NOMO-1 treated with dmso at 0.1 percent for 144 hours (cell line): Measurements from ENCODE around the gene DLX4.

Source experiments
- DNase-seq: peaks from one replicate; lab custom pipeline; 2025; ENCODE audit not compliant: unreplicated experiment; lab: John Stamatoyannopoulos, UW

The DLX4 gene

GRCh38 chr17:49946208-49946607, 22.8 kb upstream of the DLX4 start:
- DNase-seq = no peak

GRCh38 chr17:49946964-49947584, 21.9 kb upstream of the DLX4 start:
- no peak for DNase-seq

- no peak for DNase-seq
Measured at GRCh38 chr17:49949634-49950033, 19.4 kb upstream of the DLX4 start.

GRCh38 chr17:49951362-49952082, 17.5 kb upstream of the DLX4 start:
- no peak for DNase-seq

- peak; percentile 43 for DNase-seq
Measured at GRCh38 chr17:49952209-49952911, 16.6 kb upstream of the DLX4 start.

GRCh38 chr17:49952912-49953497, 16.0 kb upstream of the DLX4 start:
- no peak for DNase-seq

DNA sequence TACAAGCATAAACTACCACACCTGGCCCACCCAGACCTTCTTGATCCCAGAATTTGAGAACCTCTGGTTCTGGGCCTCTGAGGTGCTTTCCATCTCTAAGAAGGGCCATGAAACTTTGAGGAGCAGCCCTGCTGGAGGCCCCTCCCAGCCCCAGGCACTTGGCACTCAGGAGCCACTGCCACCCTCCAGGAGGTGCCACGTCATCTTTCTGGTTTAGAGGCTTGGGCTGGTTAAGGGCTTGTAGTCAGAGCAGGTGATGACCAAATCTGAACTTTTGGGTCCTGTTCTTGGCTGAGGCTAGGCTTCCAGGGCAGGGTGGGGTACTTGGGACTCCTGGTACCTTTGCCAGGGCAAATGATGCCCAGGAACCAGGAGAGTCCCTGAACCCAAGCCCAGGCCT, 13.8 kb upstream of the DLX4 start:
- no peak for DNase-seq

DNA sequence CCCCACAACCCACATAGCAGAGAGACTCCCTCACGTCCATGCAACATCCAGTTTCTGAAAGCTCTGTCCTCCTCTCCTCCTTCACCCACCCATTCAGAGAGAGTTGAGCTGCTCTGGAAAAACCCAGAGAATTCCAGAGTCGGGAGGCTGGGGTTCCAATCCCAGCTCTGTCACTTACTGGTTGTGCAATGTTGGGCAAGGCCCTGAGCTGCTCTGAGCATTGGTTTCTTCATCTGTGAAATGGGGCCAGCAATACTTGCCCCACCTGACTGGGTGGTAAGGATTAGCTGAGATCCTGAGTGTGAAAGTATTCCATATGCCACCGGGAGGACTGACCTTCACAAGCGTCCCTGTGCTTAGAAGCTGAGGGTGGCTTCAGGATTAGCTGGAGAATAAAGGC, 12.2 kb upstream of the DLX4 start:
- no peak for DNase-seq

DNA sequence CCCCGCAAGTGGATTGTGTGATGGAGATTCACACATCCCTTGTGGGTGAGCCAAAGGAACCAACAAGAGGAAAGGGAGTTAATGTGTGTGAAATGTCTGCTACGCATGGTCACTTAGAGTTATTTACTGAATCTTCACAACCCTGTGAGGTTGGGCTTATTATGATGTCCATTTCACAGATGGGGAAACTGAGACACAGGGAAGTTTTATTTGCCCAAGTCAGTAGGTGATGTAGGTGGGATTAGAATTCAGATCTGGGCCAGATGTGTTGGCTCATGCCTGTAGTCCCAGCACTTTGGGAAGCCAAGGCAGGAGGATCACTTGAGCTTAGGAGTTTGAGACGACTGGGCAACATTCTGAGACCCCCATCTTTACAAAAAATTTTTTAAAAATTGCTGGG, 11.6 kb upstream of the DLX4 start:
- no peak for DNase-seq

- no peak for DNase-seq
Measured at GRCh38 chr17:49958723-49959122, 10.3 kb upstream of the DLX4 start.

DNA sequence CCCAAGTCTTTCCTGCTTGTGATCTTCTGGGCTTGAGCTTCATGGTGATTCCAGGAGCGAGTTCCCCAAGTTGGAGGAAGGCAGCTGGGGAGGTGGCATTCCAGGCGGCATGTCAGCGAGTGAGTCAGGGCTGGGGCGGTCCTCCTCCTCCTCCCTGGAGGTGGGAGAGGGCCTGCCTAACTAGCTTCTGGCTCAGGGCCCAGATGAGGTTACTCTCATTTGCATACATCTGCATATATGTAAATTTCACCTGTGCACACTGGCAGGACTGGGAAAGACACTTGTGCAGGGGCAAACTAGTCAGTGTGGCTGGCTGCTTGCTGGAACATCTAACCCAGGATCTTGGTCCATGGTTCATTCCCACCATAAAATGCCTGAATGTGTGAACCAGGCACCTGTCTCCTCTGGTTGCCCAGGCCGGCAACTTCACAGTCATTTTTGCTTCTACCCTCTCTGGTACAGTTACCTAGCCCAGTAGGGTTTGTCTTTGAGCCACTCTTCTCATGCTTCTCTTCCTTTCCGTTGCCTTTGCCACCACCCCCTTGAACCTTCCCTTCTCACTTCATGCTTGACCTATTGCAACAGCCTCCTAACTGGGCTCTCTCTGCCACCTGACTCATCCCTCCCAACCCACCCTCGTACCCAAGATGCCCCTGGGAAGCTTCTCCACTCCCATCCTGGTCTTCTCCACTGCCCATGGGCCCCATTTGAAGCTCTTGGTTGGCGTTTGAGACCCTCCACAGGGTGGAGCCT, 9.6 kb upstream of the DLX4 start:
- DNase-seq = no peak

GRCh38 chr17:49962599-49963308, 6.2 kb upstream of the DLX4 start:
- no peak for DNase-seq

- no peak for DNase-seq
Measured at GRCh38 chr17:49963309-49963625, 5.7 kb upstream of the DLX4 start.

GRCh38 chr17:49963626-49964302, 5.2 kb upstream of the DLX4 start:
- DNase-seq = no peak

GRCh38 chr17:49964303-49964768, 4.7 kb upstream of the DLX4 start:
- no peak for DNase-seq

GRCh38 chr17:49964769-49965523, 4.0 kb upstream of the DLX4 start:
- no peak for DNase-seq

DNA sequence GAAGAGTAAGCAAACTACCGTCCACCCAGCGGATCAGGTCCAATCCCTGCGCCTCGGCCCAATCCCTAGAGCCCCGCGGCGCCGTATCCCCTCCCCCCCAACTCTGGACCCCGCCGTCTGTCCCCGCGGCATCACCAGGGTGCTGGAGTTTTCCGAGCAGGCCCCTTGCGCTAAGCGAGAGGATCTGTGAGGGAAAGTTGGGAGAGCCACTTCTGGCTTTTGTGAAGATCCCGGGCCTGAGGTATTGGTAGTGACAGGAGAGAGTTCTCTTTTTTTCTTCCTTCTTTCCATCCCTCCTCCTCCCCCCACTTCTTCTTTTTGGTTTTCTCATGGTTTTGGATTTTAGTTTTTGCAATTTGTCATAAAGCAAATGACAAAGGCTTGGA, 3.5 kb upstream of the DLX4 start:
- DNase-seq = peak; percentile 49

- no peak for DNase-seq
Measured at GRCh38 chr17:49966767-49967166, 2.2 kb upstream of the DLX4 start.

DNA sequence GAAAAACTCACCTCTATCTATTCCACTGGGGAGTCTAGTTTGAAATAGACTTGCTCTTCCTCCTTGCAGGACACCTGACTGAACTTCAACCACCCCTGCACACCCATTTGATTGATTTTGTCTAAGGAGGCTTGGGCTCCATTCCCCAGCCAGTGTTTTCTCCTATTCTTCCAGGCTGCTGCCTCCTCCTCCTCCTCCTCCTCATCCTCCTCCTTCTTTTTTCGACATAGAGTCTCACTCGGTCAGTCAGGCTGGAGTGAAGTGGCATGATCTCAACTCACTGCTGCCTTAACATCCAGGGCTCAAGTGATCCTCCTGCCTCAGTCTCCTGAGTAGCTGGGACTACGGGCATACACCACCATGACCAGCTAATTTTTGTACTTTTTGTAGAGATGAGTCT, 1.8 kb upstream of the DLX4 start:
- no peak for DNase-seq
